Thyroid gland (tissue), 4 donors: ENCODE results near the gene EPB41.

ENCODE experiments used
- CTCF ChIP-seq, 6 experiments: fragments of 200-600 bp in 3 of 6; fragments of 450-650 bp in 3 of 6; sonication (generic) in 3 of 6; IDR thresholded peaks; one replicate each; pipeline ENCODE4 v1.5.1; 2016 to 2019; ENCODE audit warnings: antibody characterized with exemption in 6 of 6, mild to moderate bottlenecking in 2 of 6, inconsistent platforms in 1 of 6, moderate library complexity in 1 of 6
- POLR2A ChIP-seq, 2 donors: fragments of 450-650 bp; IDR thresholded peaks; one replicate each; pipeline ENCODE4 v1.6.1; 2017; ENCODE audit warnings: antibody characterized with exemption in 2 of 2, mild to moderate bottlenecking in 2 of 2, moderate library complexity in 1 of 2

DNA sequence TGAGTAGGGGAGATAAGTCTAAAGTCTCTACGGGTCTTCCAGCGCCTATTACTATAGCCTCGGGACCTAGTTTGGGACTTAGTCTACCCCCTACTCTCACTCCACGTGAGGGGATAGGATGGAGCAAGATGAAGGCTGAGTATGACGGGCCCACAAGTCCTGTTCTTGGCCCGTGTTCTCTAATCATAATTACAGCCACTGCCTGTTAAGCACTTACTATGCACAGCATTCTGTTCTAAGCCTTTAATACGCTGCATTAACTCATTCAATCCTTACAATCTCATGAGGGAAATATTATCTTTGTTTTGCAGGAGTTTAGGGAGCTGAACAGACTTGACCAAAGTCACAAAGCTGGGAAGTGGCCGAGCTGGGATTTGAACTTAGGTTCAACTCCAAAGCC is 23.9 kb upstream of the EPB41 start:
- TF ChIP-seq CTCF (IDR thresholded peaks at IDR 0.05) (no peak), POLR2A (IDR thresholded peaks at IDR 0.05) (no peak)
